ENCODE data around the gene MUSTN1. TPM values are rescaled to one million over a fixed set of nuclear protein-coding genes. Genes with fewer than 3 reads are reported as not detected.

The MUSTN1 gene
- total RNA-seq, 1 donor from 2014 or later: not detected

DNA sequence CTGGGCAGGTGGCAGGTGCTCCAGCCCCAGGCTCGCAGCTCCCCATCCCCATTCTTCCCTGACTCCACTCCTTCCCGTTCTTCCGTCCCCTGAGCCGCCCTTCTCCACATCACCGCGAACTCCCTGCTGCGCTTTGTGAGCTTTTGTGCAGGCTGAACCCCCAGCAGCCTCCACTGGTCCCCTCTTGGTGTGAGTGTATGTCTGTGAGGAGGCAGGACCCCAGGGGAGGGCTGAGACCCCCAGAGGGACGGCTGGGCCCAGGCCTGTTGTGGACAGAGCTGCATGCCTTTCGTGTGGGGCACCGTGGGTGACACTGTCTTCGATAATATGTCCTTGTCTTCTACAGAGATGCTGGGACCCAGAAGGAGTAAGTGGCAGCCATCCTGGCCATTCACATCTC lies 47.6 kb downstream of the MUSTN1 start:
- H3K27me3 Mint-ChIP-seq (ENCODE audit: low read depth, unreplicated experiment): peaks cover 53% of the 10 kb centered on the region
- H3K4me3 ChIP-seq (ENCODE audit: insufficient read depth, low read depth, low read length): no peak overlapping the region
- no peaks in the 10 kb centered on the region for H3K79me2 ChIP-seq (ENCODE audit: insufficient read depth, low read length)
- H3K4me3 Mint-ChIP-seq (ENCODE audit: unreplicated experiment): no peak overlapping the region
- no peak overlapping the region for H3K27ac ChIP-seq (ENCODE audit: low read depth, low read length)
- no peak overlapping the region for H2AFZ ChIP-seq (ENCODE audit: low read depth, low read length)
- no peak overlapping the region for H3K27ac Mint-ChIP-seq (ENCODE audit: unreplicated experiment)
- H3K9me3 Mint-ChIP-seq (ENCODE audit: unreplicated experiment): peaks cover 5% of the 10 kb centered on the region
- H3K9me3 ChIP-seq (ENCODE audit: insufficient read depth, low read depth, low read length): no peaks in the 10 kb centered on the region
- no peak for DNase-seq (ENCODE audit: low read depth)
- TF ChIP-seq, protein P1, sequence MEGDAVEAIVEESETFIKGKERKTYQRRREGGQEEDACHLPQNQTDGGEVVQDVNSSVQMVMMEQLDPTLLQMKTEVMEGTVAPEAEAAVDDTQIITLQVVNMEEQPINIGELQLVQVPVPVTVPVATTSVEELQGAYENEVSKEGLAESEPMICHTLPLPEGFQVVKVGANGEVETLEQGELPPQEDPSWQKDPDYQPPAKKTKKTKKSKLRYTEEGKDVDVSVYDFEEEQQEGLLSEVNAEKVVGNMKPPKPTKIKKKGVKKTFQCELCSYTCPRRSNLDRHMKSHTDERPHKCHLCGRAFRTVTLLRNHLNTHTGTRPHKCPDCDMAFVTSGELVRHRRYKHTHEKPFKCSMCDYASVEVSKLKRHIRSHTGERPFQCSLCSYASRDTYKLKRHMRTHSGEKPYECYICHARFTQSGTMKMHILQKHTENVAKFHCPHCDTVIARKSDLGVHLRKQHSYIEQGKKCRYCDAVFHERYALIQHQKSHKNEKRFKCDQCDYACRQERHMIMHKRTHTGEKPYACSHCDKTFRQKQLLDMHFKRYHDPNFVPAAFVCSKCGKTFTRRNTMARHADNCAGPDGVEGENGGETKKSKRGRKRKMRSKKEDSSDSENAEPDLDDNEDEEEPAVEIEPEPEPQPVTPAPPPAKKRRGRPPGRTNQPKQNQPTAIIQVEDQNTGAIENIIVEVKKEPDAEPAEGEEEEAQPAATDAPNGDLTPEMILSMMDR (IDR thresholded peaks at IDR 0.05; ENCODE audit: insufficient read depth, low read depth, low read length): no peak
- no peaks in the 10 kb centered on the region for H3K36me3 ChIP-seq (ENCODE audit: insufficient read depth, low read length)
- no peaks in the 10 kb centered on the region for H3K4me1 Mint-ChIP-seq (ENCODE audit: low read depth, unreplicated experiment)
- no peak for FAIRE-seq
- H3K27me3 ChIP-seq (ENCODE audit: insufficient read depth, low read length): peaks cover 8% of the 10 kb centered on the region
- no peak overlapping the region for H3K9ac ChIP-seq (ENCODE audit: low read length)
- no peaks in the 10 kb centered on the region for H3K4me1 ChIP-seq (ENCODE audit: insufficient read depth, low read length)
- H3K36me3 Mint-ChIP-seq (ENCODE audit: low read depth, unreplicated experiment): no peaks in the 10 kb centered on the region
- no peaks in the 10 kb centered on the region for H4K20me1 ChIP-seq (ENCODE audit: insufficient read depth, low read length)
- H3K4me2 ChIP-seq (ENCODE audit: low read length): no peak overlapping the region

DNA sequence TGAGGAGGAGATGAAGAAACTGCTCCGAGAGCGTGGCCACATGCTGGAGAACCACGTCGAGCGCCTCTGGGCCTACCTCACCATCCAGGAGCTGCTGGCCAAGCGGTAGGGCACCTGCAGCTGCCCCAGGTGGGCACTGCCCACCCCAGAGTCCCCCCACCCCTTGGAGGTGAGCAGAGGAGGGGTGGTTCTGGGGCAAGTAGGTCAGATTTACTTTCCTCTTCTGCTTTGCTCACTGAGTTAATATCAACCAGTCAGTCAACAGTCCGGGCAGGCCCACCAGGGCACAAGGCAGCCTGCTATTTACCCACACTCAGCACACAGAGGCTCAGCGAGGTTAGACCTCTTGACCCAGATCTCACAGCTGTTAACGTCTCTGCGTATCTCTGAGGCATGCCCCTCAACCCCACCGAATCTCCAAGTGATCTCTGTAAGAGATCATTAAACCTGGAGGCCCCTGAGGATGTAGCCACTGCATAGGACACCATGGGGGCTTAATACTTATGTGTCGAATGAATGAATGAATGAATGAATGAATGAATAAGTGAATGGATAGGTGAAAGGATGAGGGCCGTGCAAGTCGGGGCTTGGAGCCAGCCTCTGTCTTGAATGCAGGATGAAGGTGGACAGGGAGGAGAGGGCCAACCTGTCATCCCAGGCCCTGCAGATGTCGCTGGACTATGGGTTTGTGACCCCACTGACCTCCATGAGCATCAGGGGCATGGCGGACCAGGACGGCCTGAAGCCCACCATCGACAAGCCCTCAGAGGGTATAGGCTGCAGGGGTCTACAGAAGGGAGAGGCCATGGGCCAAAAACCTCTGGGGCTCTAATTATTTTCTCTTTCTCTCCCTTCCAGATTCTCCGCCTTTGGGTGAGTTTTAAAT lies 48.2 kb downstream of the MUSTN1 start:
- H3K36me3 Mint-ChIP-seq (ENCODE audit: low read depth, unreplicated experiment): no peaks in the 10 kb centered on the region
- Histone ChIP-seq H3K36me3 (ENCODE audit: insufficient read depth, low read length) (no peaks in the 10 kb centered on the region), H3K4me2 (ENCODE audit: low read length) (no peak overlapping the region), H3K4me3 (ENCODE audit: insufficient read depth, low read depth, low read length) (no peak overlapping the region), H3K9ac (ENCODE audit: low read length) (no peak overlapping the region), H2AFZ (ENCODE audit: low read depth, low read length) (no peak overlapping the region), H3K4me1 (ENCODE audit: insufficient read depth, low read length) (no peaks in the 10 kb centered on the region), H3K79me2 (ENCODE audit: insufficient read depth, low read length) (no peaks in the 10 kb centered on the region), H4K20me1 (ENCODE audit: insufficient read depth, low read length) (no peaks in the 10 kb centered on the region), H3K9me3 (ENCODE audit: insufficient read depth, low read depth, low read length) (no peaks in the 10 kb centered on the region), H3K27me3 (ENCODE audit: insufficient read depth, low read length) (peaks cover 15% of the 10 kb centered on the region), H3K27ac (ENCODE audit: low read depth, low read length) (no peak overlapping the region)
- DNase-seq (ENCODE audit: low read depth): no peak
- no peaks in the 10 kb centered on the region for H3K4me1 Mint-ChIP-seq (ENCODE audit: low read depth, unreplicated experiment)
- H3K9me3 Mint-ChIP-seq (ENCODE audit: unreplicated experiment): peaks cover 5% of the 10 kb centered on the region
- H3K27ac Mint-ChIP-seq (ENCODE audit: unreplicated experiment): no peak overlapping the region
- no peak for FAIRE-seq
- TF ChIP-seq, protein P1 (IDR thresholded peaks at IDR 0.05; ENCODE audit: insufficient read depth, low read depth, low read length): no peak
- no peak for TF ChIP-seq EZH2 (IDR thresholded peaks at IDR 0.05; ENCODE audit: insufficient read depth, low read length)
- peaks cover 56% of the 10 kb centered on the region for H3K27me3 Mint-ChIP-seq (ENCODE audit: low read depth, unreplicated experiment)
- H3K4me3 Mint-ChIP-seq (ENCODE audit: unreplicated experiment): no peak overlapping the region
